Activated B cell treated with CpG ODN at 0.5 μM for 24 hours (primary cell): Measurements from ENCODE around the gene EHBP1. TPM values are rescaled to one million over a fixed set of nuclear protein-coding genes. Genes with fewer than 3 reads are reported as not detected.

ENCODE experiments used
- ATAC-seq: fragments of 200-7000 bp; cut with Tn5 transposase; one replicate; pipeline ENCODE4 v1.10.0; 2021; ENCODE audit warnings: low read depth, mild to moderate bottlenecking, moderate library complexity
- CTCF ChIA-PET: fragments of 350-600 bp; sonication (Branson Sonifier 250); formaldehyde crosslinking; loops from one replicate; lab custom pipeline; 2021; ENCODE audit warnings: antibody characterized with exemption; lab: Charles Lee
- POLR2A ChIA-PET: fragments of 350-600 bp; sonication (Branson Sonifier 250); formaldehyde crosslinking; loops from one replicate; lab custom pipeline; 2021; ENCODE audit warnings: antibody characterized with exemption; lab: Charles Lee
- DNase-seq: peaks from one replicate; pipeline ENCODE4 v3.0.0; 2022
- H3K27ac Mint-ChIP-seq: one replicate; pipeline ENCODE4 v1.8.0; 2020; ENCODE audit warnings: mixed read lengths
- H3K27me3 Mint-ChIP-seq: one replicate; pipeline ENCODE4 v1.8.0; 2021; ENCODE audit warnings: mixed read lengths
- H3K36me3 Mint-ChIP-seq: one replicate; pipeline ENCODE4 v1.8.0; 2021; ENCODE audit warnings: low read depth, mixed read lengths
- H3K4me1 Mint-ChIP-seq: one replicate; pipeline ENCODE4 v1.8.0; 2021; ENCODE audit warnings: mixed read lengths
- H3K4me3 Mint-ChIP-seq: one replicate; pipeline ENCODE4 v1.8.0; 2020; ENCODE audit warnings: mild to moderate bottlenecking, mixed read lengths
- H3K9me3 Mint-ChIP-seq: one replicate; pipeline ENCODE4 v1.8.0; 2020; ENCODE audit warnings: mixed read lengths
- intact Hi-C: fragments of 100-400 bp; cut with micrococcal nuclease; formaldehyde crosslinking; loops from one replicate; pipeline ENCODE4 v1.15.1; 2024
- total RNA-seq: library from RNA; stranded (reverse); gene quantifications from 2 replicates; pipeline ENCODE4 v1.2.3, GENCODE V29; 2022
- TF ChIP-seq, protein P1 (sequence below): fragments of 200-600 bp; IDR thresholded peaks from one replicate; pipeline ENCODE4 v1.8.0; 2022; ENCODE audit warnings: antibody characterized with exemption, mild to moderate bottlenecking

Gene EHBP1
- total RNA-seq, 1 donor from 2014 or later, result 24.0 TPM

DNA sequence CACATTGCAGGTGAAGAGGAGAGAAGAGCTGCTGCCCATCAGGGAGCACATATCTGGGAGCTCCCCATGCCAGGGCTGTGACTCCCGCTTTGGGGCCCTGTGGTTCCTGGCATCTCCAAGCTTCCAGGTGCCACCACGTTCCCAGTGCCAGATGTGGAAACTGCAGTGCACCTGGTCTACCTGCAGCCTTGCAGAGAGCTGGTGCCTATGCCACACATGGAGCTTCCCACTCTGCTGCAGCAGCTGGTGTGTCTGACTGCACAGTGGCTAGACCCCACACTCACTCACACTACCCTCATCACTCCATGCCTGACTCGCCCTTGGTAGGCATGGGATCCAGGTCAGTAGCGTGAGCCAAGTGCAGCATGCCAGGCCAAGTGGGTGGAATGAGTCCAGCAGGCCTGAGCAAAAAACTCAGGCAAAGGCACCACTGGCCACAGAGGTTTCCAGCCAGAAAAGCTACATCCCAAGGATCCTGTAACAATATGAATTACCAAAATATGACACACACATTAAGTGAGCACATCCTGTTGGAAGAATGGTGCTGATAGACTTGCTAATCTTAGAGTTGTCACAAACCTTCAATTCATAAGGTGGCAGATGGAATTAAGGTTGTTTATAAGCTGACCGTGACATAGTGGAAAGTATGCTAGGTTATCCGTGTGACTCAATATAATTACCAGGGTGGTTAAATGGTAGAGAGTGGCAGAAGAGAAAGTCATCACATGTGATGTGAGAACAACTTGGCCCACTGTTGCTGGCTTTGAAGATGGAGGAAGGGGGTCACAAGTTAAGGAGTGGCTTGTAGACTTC is 150.9 kb downstream of the EHBP1 start:
- ChIA-PET POLR2A (no interaction called here), CTCF (no interaction called here)
- no peak for DNase-seq
- peaks cover 5% of the 10 kb centered on the region for H3K9me3 Mint-ChIP-seq
- TF ChIP-seq, protein P1, sequence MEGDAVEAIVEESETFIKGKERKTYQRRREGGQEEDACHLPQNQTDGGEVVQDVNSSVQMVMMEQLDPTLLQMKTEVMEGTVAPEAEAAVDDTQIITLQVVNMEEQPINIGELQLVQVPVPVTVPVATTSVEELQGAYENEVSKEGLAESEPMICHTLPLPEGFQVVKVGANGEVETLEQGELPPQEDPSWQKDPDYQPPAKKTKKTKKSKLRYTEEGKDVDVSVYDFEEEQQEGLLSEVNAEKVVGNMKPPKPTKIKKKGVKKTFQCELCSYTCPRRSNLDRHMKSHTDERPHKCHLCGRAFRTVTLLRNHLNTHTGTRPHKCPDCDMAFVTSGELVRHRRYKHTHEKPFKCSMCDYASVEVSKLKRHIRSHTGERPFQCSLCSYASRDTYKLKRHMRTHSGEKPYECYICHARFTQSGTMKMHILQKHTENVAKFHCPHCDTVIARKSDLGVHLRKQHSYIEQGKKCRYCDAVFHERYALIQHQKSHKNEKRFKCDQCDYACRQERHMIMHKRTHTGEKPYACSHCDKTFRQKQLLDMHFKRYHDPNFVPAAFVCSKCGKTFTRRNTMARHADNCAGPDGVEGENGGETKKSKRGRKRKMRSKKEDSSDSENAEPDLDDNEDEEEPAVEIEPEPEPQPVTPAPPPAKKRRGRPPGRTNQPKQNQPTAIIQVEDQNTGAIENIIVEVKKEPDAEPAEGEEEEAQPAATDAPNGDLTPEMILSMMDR, result no peak
- ATAC-seq, result no peak
- intact Hi-C loops, result no loop called here
- H3K4me3 Mint-ChIP-seq, result no peak overlapping the region
- peaks cover 17% of the 10 kb centered on the region for H3K36me3 Mint-ChIP-seq
- no peaks in the 10 kb centered on the region for H3K27me3 Mint-ChIP-seq
- H3K4me1 Mint-ChIP-seq, result no peaks in the 10 kb centered on the region
- no peak overlapping the region for H3K27ac Mint-ChIP-seq

DNA sequence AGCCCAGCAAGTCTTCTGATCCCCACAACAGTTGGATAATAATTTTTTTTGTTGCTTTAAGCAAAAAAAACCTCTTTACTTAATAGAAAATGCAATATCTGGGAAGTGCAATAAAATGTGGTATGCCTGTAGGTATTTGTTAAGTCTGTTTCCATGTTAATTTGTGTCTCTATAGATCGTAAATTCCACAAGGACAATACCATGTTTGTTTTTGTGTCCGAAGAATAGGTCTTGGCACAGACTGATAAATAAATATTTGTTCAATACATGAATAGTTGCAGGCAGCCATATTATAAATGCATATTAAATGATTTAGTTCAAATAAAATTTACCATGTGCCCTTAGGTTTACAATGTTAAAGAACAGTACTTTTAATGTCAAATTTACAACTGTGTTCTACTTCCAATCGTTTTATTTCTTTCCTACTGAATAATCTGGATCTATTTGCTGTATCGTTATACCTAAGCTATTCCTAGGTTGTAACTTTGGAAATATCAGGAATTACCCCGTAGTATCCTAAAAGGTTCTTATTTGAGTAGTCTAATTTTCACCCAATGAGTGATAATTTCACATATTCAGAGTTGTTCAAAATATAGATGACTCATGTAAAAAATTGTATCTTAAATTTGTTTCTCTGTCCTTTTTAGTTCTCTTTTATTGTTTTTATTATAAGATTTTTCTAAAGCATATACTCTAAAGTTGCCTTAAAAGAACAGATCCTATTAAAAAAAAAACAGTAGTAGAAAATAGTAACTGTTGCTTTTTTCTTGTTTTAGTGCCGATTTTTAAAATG is 151.8 kb downstream of the EHBP1 start:
- Mint-ChIP-seq H3K36me3 (peaks cover 19% of the 10 kb centered on the region), H3K27ac (no peak overlapping the region), H3K9me3 (peaks cover 5% of the 10 kb centered on the region), H3K27me3 (no peaks in the 10 kb centered on the region), H3K4me1 (no peaks in the 10 kb centered on the region), H3K4me3 (no peak overlapping the region)
- intact Hi-C loops, result no loop called here
- TF ChIP-seq, protein P1, result no peak
- ChIA-PET POLR2A (no interaction called here), CTCF (no interaction called here)
- ATAC-seq (no peak), DNase-seq (no peak)

- H3K4me3 Mint-ChIP-seq, result no peak overlapping the region
- no peak for DNase-seq
- TF ChIP-seq, protein P1, result no peak
- H3K27ac Mint-ChIP-seq, result no peak overlapping the region
- ATAC-seq, result no peak
- H3K27me3 Mint-ChIP-seq, result no peaks in the 10 kb centered on the region
- CTCF ChIA-PET, result no interaction called here
- H3K9me3 Mint-ChIP-seq, result peaks cover 4% of the 10 kb centered on the region
- H3K36me3 Mint-ChIP-seq, result peaks cover 16% of the 10 kb centered on the region
- POLR2A ChIA-PET, result no interaction called here
- H3K4me1 Mint-ChIP-seq, result no peaks in the 10 kb centered on the region
- intact Hi-C loops, result no loop called here
These were observed 152.8 kb downstream of the EHBP1 start for GRCh38 chr2:62858231-62858832.

DNA sequence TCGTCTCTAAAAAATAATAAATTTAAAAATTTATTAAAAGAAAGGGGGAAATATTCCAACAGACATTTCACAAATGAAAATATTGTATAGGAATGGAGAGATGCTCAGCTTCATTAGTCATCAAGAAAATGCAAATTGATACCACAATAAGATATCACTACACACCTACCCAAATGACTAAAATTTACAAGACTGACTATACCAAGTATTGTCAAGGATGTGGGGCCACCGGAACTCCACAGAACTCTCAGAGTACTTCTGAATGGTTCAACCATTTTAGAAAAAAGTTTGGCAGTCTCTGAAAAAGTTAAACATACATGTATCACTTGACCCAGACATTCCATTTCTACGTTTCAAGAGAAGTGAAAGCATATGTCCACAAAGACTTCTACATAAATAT is 163.4 kb downstream of the EHBP1 start:
- peaks cover 14% of the 10 kb centered on the region for H3K9me3 Mint-ChIP-seq
- no peaks in the 10 kb centered on the region for H3K27me3 Mint-ChIP-seq
- TF ChIP-seq, protein P1, result no peak
- no peak overlapping the region for H3K4me3 Mint-ChIP-seq
- intact Hi-C loops, result no loop called here
- ChIA-PET CTCF (no interaction called here), POLR2A (no interaction called here)
- DNase-seq (no peak), ATAC-seq (no peak)
- no peak overlapping the region for H3K27ac Mint-ChIP-seq
- peaks cover 68% of the 10 kb centered on the region for H3K36me3 Mint-ChIP-seq
- H3K4me1 Mint-ChIP-seq, result no peaks in the 10 kb centered on the region

DNA sequence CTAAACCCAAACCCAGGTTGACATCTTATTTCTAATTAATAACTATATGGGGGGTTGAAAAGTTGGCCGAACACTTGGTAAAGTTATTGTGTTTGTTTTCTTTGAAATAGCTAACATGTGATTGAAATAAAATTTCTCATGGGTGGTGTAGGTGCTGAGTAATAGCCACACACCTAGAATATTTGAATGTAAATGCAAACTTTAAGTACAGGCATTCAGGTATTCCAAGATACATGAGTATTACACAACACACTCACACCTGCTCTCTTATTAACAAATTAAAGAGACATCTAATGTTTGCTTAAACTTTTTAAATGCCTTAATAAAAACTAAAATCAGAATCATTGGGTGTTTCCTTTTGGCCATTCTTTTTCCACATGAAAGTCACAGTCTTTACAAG is 165.5 kb downstream of the EHBP1 start:
- Mint-ChIP-seq H3K27ac (no peak overlapping the region), H3K4me1 (no peaks in the 10 kb centered on the region), H3K4me3 (no peak overlapping the region), H3K9me3 (peaks cover 20% of the 10 kb centered on the region), H3K36me3 (peaks cover 73% of the 10 kb centered on the region), H3K27me3 (no peaks in the 10 kb centered on the region)
- DNase-seq (no peak), ATAC-seq (no peak)
- CTCF ChIA-PET, result no interaction called here
- intact Hi-C loops, result no loop called here
- POLR2A ChIA-PET, result no interaction called here
- TF ChIP-seq, protein P1, result no peak
